ENCODE data around the gene ATP9B. TPM values are rescaled to one million over a fixed set of nuclear protein-coding genes. Genes with fewer than 3 reads are reported as not detected.

Gene ATP9B
- total and polyA plus RNA-seq, 10 of the 15 experiments (the other 5 are each of a cell fraction or from before 2014, with no cell fraction given) = 0.74 to 20.7 (median 12.9) TPM

GRCh38 chr18:79384834-79385233, 315.6 kb downstream of the ATP9B start:
- H3K9me3 ChIP-seq (replicated peaks; ENCODE audit: control insufficient read depth, insufficient read depth, low read length) = no peaks in the 10 kb centered on the region
- FAIRE-seq (no peak), ATAC-seq (no peak), DNase-seq (ENCODE audit: low read depth, low spot score) (no peak)
- ChIA-PET POLR2A (no interaction called here), RAD21 (ENCODE audit: unreplicated experiment) (interaction anchor here (1.2 to 1.3 kb wide), 2 partner anchors 11 to 139 kb away, joined by 4 to 6 read pairs; partner anchors contain the start of gene NFATC1), CTCF (interaction anchor here (0.9 to 1.5 kb wide), 2 partner anchors 138 to 258 kb away, joined by 4 read pairs; no protein-coding TSS in a partner anchor), SMC1A (ENCODE audit: uncharacterized antibody, unreplicated experiment) (interaction anchor here (1.0 kb wide), 1 partner anchor 143 kb away, joined by 3 read pairs; no protein-coding TSS in a partner anchor)
- H3K4me1 ChIP-seq (ENCODE audit: control insufficient read depth, insufficient read depth, low read length) = no peaks in the 10 kb centered on the region
- H3K4me3 ChIP-seq = no peak overlapping the region
- WGBS (ENCODE audit: insufficient coverage, insufficient replicate concordance, low lambda C conversion rate, missing lambda C conversion rate) = 37% methylated on average over 16 of the region's 16 CpGs
- H3K36me3 ChIP-seq (ENCODE audit: control insufficient read depth in 2 of 2, insufficient read depth in 2 of 2, low read length in 1 of 2) = 0 out of 4 replicates have a peak, but pooled peaks cover 0 to 2% of the 10 kb centered on the region in 2 experiments
- no peak overlapping the region for H2AFZ ChIP-seq (ENCODE audit: control insufficient read depth, low read depth, low read length)
- no peaks in the 10 kb centered on the region for H3K27me3 ChIP-seq (replicated peaks in 1 of 2; ENCODE audit: control insufficient read depth in 2 of 2, insufficient read depth in 2 of 2, low read length in 1 of 2)
- TF ChIP-seq RFX5 (IDR thresholded peaks at IDR 0.05; ENCODE audit: low read depth, low read length) (no peak), SMAD1 (IDR thresholded peaks at IDR 0.05; ENCODE audit: low read depth, partially characterized antibody) (no peak), USF2 (IDR thresholded peaks at IDR 0.05; ENCODE audit: borderline replicate concordance, low read depth, low read length) (no peak), NFYA (IDR thresholded peaks at IDR 0.05; ENCODE audit: borderline replicate concordance, low read depth, low read length) (no peak), ATF7 (IDR thresholded peaks at IDR 0.05; ENCODE audit: low read depth) (no peak), GATAD2B (conservative IDR thresholded peaks at IDR 0.05; ENCODE audit: low read depth) (no peak), ZZZ3 (IDR thresholded peaks at IDR 0.05; ENCODE audit: control insufficient read depth, insufficient read length, low read depth) (no peak), FOXK2 (IDR thresholded peaks at IDR 0.05) (no peak), NFXL1 (IDR thresholded peaks at IDR 0.05; ENCODE audit: borderline replicate concordance) (no peak), PAX5 (IDR thresholded peaks at IDR 0.05; ENCODE audit: borderline replicate concordance, low read depth, low read length) (no peak), BACH1 (IDR thresholded peaks at IDR 0.05; ENCODE audit: borderline replicate concordance) (no peak), RBBP5 (conservative IDR thresholded peaks at IDR 0.05) (no peak)
- intact Hi-C loops (cut with micrococcal nuclease; ENCODE audit: unreplicated experiment) = no loop called here
- no peak overlapping the region for H3K27ac ChIP-seq (ENCODE audit: control insufficient read depth, insufficient read depth)
- BruUV-seq (replicated peaks) = no TSS peak
- no peaks in the 10 kb centered on the region for H4K20me1 ChIP-seq (ENCODE audit: control insufficient read depth, insufficient read depth)
- in situ Hi-C loops (cut with MboI) = no loop called here
- H3K4me2 ChIP-seq (ENCODE audit: control insufficient read depth, insufficient read depth) = no peak overlapping the region
- H3K9ac ChIP-seq (ENCODE audit: control insufficient read depth, insufficient read depth, low read length) = no peak overlapping the region
- no peaks in the 10 kb centered on the region for H3K79me2 ChIP-seq (ENCODE audit: control insufficient read depth, insufficient read depth, low read length)
